HEK293 (cell line): ENCODE measurements around the gene ZXDC.
A peak's percentile ranks its signal among the peaks of the same experiment; 100 is the strongest.

ENCODE experiments used
- CTCF ChIA-PET: fragments of 350-600 bp; formaldehyde crosslinking; extraction: SDS; loops from one replicate; lab custom pipeline; 2021; ENCODE audit warnings: antibody characterized with exemption; lab: Yijun Ruan, JAX
- POLR2A ChIA-PET: fragments of 300-600 bp; formaldehyde crosslinking; extraction: SDS; loops from one replicate; lab custom pipeline; 2020; ENCODE audit warnings: antibody characterized with exemption, inconsistent platforms; lab: Yijun Ruan, JAX
- H3K27ac ChIP-seq: fragments of 200-500 bp; sonication (Bioruptor generic); 2 replicates; pipeline ENCODE4 v1.5.1; 2014; ENCODE audit warnings: low read depth, low read length, control low read depth, inconsistent platforms; ENCODE audit errors: extremely low read depth
- H3K36me3 ChIP-seq, 2 experiments: fragments of 200-500 bp in 1 of 2; sonication (Bioruptor generic) in 1 of 2; 1 replicate in 1 of 2; 2 replicates in 1 of 2; pipeline ENCODE4 v1.5.1; 2014 to 2017; ENCODE audit warnings: inconsistent platforms in 2 of 2, low read length in 2 of 2; ENCODE audit not compliant: control insufficient read depth in 2 of 2, insufficient read depth in 1 of 2
- H3K4me1 ChIP-seq: fragments of 200-500 bp; sonication (Bioruptor generic); 2 replicates; pipeline ENCODE4 v1.5.1; 2014; ENCODE audit warnings: mild to moderate bottlenecking, low read length, inconsistent platforms; ENCODE audit not compliant: control insufficient read depth, insufficient read depth
- H3K4me3 ChIP-seq: 2 replicates; pipeline ENCODE4 v1.5.1; 2011; ENCODE audit warnings: low read depth, mild to moderate bottlenecking, control low read depth, low read length, moderate library complexity
- H3K9me3 ChIP-seq: fragments of 200-500 bp; sonication (Bioruptor generic); 2 replicates; pipeline ENCODE4 v1.5.1; 2014; ENCODE audit warnings: low read depth, low read length, inconsistent platforms; ENCODE audit not compliant: control insufficient read depth, insufficient read depth
- EGR2 ChIP-seq: fragments of 450-650 bp; formaldehyde crosslinking; IDR thresholded peaks from 2 replicates; pipeline ENCODE4 v1.5.1; 2016; ENCODE audit warnings: low read depth, missing biosample characterization, missing genetic modification characterization
- HOXA7 ChIP-seq: sonication (generic); formaldehyde crosslinking; IDR thresholded peaks from 2 replicates; pipeline ENCODE4 v1.8.1; 2022; ENCODE audit warnings: missing genetic modification reagents, borderline replicate concordance
- KLF1 ChIP-seq: fragments of 450-650 bp; formaldehyde crosslinking; IDR thresholded peaks from 2 replicates; pipeline ENCODE4 v1.5.1; 2016; ENCODE audit warnings: missing biosample characterization, missing genetic modification characterization
- SP7 ChIP-seq: fragments of 450-650 bp; formaldehyde crosslinking; IDR thresholded peaks from 2 replicates; pipeline ENCODE4 v1.5.1; 2016; ENCODE audit warnings: missing biosample characterization, missing genetic modification characterization
- WT1 ChIP-seq: fragments of 450-650 bp; formaldehyde crosslinking; IDR thresholded peaks from 2 replicates; pipeline ENCODE4 v1.5.1; 2016; ENCODE audit warnings: missing biosample characterization, missing genetic modification characterization
- ZBTB17 ChIP-seq: fragments of 450-650 bp; formaldehyde crosslinking; IDR thresholded peaks from 2 replicates; pipeline ENCODE4 v1.5.1; 2016; ENCODE audit warnings: missing biosample characterization, missing genetic modification characterization
- ZFP41 ChIP-seq: fragments of 450-650 bp; formaldehyde crosslinking; IDR thresholded peaks from 2 replicates; pipeline ENCODE4 v1.5.1; 2016; ENCODE audit warnings: missing biosample characterization, missing genetic modification characterization, borderline replicate concordance
- ZNF121 ChIP-seq: fragments of 450-650 bp; formaldehyde crosslinking; IDR thresholded peaks from 2 replicates; pipeline ENCODE4 v1.5.1; 2016; ENCODE audit warnings: missing biosample characterization, missing genetic modification characterization
- ZNF157 ChIP-seq: fragments of 450-650 bp; formaldehyde crosslinking; IDR thresholded peaks from 2 replicates; pipeline ENCODE4 v1.5.1; 2016; ENCODE audit warnings: missing biosample characterization, missing genetic modification characterization
- ZNF624 ChIP-seq: fragments of 450-650 bp; formaldehyde crosslinking; IDR thresholded peaks from 2 replicates; pipeline ENCODE4 v1.5.1; 2017; ENCODE audit warnings: missing biosample characterization, missing genetic modification characterization
- TF ChIP-seq, protein P1 (sequence below): fragments of 450-650 bp; IDR thresholded peaks from 2 replicates; pipeline ENCODE4 v1.5.1; 2018; ENCODE audit warnings: missing biosample characterization, missing genetic modification characterization
- TF ChIP-seq, protein P2 (sequence below): fragments of 450-650 bp; formaldehyde crosslinking; IDR thresholded peaks from 2 replicates; pipeline ENCODE4 v1.5.1; 2016; ENCODE audit warnings: missing biosample characterization, missing genetic modification characterization
- TF ChIP-seq, protein P3 (sequence below): fragments of 450-650 bp; formaldehyde crosslinking; IDR thresholded peaks from 2 replicates; pipeline ENCODE4 v1.5.1; 2017; ENCODE audit warnings: missing biosample characterization, mild to moderate bottlenecking, missing genetic modification characterization, moderate library complexity
- TF ChIP-seq, protein P4 (sequence below): fragments of 450-650 bp; formaldehyde crosslinking; IDR thresholded peaks from 2 replicates; pipeline ENCODE4 v1.5.1; 2016; ENCODE audit warnings: missing biosample characterization, missing genetic modification characterization

The ZXDC gene

DNA sequence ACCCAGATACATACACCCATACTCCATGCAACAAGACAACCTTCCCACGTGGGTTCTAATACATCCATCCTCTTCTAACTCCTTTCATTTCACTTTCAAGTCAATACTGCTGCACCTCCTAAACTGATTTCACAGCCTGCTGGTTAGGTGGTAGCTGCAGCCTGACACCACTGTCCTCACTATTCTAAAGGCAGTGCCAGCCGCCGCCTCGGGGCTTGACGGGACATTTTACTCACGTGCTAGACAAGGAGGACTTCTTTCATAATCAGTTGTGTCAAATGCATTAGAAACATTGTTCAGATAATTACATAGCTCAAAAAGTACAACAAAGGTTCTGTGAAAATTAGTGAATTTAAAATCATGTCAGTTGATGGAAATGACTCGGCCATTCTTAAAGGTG lies 35.6 kb upstream of the ZXDC start (continued):
- TF ChIP-seq, protein P1, sequence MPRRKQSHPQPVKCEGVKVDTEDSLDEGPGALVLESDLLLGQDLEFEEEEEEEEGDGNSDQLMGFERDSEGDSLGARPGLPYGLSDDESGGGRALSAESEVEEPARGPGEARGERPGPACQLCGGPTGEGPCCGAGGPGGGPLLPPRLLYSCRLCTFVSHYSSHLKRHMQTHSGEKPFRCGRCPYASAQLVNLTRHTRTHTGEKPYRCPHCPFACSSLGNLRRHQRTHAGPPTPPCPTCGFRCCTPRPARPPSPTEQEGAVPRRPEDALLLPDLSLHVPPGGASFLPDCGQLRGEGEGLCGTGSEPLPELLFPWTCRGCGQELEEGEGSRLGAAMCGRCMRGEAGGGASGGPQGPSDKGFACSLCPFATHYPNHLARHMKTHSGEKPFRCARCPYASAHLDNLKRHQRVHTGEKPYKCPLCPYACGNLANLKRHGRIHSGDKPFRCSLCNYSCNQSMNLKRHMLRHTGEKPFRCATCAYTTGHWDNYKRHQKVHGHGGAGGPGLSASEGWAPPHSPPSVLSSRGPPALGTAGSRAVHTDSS (tag by site-specific recombination) = no peak
- TF ChIP-seq, protein P2, sequence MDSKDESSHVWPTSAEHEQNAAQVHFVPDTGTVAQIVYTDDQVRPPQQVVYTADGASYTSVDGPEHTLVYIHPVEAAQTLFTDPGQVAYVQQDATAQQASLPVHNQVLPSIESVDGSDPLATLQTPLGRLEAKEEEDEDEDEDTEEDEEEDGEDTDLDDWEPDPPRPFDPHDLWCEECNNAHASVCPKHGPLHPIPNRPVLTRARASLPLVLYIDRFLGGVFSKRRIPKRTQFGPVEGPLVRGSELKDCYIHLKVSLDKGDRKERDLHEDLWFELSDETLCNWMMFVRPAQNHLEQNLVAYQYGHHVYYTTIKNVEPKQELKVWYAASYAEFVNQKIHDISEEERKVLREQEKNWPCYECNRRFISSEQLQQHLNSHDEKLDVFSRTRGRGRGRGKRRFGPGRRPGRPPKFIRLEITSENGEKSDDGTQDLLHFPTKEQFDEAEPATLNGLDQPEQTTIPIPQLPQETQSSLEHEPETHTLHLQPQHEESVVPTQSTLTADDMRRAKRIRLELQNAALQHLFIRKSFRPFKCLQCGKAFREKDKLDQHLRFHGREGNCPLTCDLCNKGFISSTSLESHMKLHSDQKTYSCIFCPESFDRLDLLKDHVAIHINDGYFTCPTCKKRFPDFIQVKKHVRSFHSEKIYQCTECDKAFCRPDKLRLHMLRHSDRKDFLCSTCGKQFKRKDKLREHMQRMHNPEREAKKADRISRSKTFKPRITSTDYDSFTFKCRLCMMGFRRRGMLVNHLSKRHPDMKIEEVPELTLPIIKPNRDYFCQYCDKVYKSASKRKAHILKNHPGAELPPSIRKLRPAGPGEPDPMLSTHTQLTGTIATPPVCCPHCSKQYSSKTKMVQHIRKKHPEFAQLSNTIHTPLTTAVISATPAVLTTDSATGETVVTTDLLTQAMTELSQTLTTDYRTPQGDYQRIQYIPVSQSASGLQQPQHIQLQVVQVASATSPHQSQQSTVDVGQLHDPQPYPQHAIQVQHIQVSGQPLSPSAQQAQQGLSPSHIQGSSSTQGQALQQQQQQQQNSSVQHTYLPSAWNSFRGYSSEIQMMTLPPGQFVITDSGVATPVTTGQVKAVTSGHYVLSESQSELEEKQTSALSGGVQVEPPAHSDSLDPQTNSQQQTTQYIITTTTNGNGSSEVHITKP (tag by site-specific recombination) = no peak

DNA sequence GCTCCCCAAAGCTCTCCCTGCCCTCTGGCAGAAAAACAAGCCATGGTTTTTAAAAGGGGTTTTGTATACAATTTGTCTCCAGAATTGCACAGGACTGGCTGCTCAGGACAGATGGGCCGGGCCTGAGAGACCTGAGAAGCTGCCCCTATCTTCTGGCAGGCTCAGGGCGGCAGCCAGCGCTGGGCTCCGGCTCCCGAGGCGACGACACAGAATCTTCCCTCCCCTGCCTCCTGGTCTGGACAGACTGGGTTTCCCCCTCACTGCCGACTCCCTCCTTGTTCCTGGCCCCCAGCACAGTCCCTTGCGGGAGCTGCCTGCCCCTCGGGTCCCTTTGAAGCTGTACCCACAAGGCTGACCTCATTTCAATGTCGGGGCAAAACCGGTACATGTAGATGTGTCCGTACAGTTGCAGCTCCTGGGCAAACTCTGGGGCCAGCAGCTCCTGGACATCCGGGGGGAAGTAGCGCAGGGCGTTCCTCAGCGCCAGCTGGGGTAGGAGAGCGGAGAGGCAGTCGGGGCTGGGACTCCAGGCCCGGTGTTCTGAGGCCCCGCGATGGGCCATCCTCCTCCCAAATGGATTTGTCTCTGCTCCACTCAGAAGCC lies 34.7 kb upstream of the ZXDC start:
- CTCF ChIA-PET = no interaction called here
- H3K4me1 ChIP-seq = no peaks in the 10 kb centered on the region
- no peaks in the 10 kb centered on the region for H3K36me3 ChIP-seq
- no peak overlapping the region for H3K4me3 ChIP-seq
- H3K9me3 ChIP-seq = no peaks in the 10 kb centered on the region
- no peak for TF ChIP-seq HOXA7 (CRISPR knock-in tag)
- TF ChIP-seq ZBTB17 (tag by site-specific recombination) = no peak
- no peak for TF ChIP-seq ZNF121 (tag by site-specific recombination)
- POLR2A ChIA-PET = no interaction called here
- H3K27ac ChIP-seq = no peak overlapping the region

DNA sequence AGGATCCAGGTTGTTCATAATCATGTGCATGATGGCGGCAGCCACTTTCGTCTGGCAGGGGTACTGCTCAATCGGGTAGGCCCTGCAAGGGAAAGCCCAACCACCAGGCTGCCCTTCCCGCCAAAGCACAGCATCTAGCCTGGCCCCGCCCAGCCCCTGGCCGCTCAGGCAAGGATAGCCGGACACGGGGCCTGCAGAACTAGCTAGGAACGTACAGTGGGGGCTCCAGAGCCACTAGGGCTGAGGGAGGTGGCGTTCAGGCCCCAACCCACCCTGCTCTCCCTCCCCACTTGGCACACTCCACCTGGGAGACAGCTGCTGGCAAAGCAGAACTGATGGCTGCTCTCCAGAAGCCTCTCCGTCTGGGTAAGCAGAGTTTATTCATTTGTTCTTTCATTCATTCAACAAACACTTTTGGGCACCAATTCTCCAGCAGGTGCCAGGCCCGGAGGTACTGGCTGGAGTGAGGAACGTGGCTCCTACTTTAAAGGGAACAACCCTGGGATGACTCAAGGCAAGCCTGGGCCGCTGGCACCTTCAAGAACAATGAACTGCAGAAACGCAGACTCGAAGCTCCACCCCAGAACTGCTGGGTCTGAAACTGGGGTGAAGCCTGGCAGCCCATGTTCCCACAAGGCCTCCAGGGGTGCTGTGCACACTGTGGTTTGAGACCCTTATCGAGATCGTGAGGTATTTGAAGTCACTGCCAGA lies 34.1 kb upstream of the ZXDC start:
- CTCF ChIA-PET = no interaction called here
- POLR2A ChIA-PET = no interaction called here
- Histone ChIP-seq H3K4me1 (no peaks in the 10 kb centered on the region), H3K4me3 (no peak overlapping the region), H3K9me3 (no peaks in the 10 kb centered on the region), H3K36me3 (no peaks in the 10 kb centered on the region), H3K27ac (no peak overlapping the region)
- TF ChIP-seq KLF1 (no peak), WT1 (tag by site-specific recombination) (no peak), ZNF157 (no peak), ZNF624 (no peak), EGR2 (no peak), SP7 (no peak), ZFP41 (tag by site-specific recombination) (no peak)
- TF ChIP-seq, protein P3, sequence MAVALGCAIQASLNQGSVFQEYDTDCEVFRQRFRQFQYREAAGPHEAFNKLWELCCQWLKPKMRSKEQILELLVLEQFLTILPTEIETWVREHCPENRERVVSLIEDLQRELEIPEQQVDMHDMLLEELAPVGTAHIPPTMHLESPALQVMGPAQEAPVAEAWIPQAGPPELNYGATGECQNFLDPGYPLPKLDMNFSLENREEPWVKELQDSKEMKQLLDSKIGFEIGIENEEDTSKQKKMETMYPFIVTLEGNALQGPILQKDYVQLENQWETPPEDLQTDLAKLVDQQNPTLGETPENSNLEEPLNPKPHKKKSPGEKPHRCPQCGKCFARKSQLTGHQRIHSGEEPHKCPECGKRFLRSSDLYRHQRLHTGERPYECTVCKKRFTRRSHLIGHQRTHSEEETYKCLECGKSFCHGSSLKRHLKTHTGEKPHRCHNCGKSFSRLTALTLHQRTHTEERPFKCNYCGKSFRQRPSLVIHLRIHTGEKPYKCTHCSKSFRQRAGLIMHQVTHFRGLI (tag by site-specific recombination) = peak; percentile 75
- TF ChIP-seq, protein P2 (tag by site-specific recombination) = peak; percentile 41; the same call in 1 of the 2 replicates
- TF ChIP-seq, protein P4, sequence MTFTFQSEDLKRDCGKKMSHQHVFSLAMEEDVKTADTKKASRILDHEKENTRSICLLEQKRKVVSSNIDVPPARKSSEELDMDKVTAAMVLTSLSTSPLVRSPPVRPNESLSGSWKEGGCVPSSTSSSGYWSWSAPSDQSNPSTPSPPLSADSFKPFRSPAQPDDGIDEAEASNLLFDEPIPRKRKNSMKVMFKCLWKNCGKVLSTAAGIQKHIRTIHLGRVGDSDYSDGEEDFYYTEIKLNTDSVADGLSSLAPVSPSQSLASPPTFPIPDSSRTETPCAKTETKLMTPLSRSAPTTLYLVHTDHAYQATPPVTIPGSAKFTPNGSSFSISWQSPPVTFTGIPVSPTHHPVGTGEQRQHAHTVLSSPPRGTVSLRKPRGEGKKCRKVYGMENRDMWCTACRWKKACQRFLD (tag by site-specific recombination) = no peak
